SK-N-SH treated with all-trans-retinoic acid at 6 μM for 48 hours (cell line): ENCODE measurements around the gene CUBN.
A peak's percentile ranks its signal among the peaks of the same experiment; 100 is the strongest.

Experiments
- ATAC-seq: fragments of 200-7000 bp; cut with Tn5 transposase; 3 replicates; pipeline ENCODE4 v1.9.1; 2020; ENCODE audit warnings: mild to moderate bottlenecking, moderate library complexity
- ARNTL ChIP-seq: fragments of 450-650 bp; formaldehyde crosslinking; IDR thresholded peaks from 2 replicates; pipeline ENCODE4 v1.5.0; 2020; ENCODE audit warnings: low read depth, mild to moderate bottlenecking, moderate library complexity, borderline replicate concordance
- CREB5 ChIP-seq: fragments of 250-450 bp; sonication (Bioruptor Pico); IDR thresholded peaks from 2 replicates; pipeline ENCODE4 v1.5.1; 2020; ENCODE audit warnings: low read depth, mild to moderate bottlenecking, moderate library complexity
- CSDC2 ChIP-seq: fragments of 250-450 bp; sonication (Bioruptor Pico); IDR thresholded peaks from 2 replicates; pipeline ENCODE4 v1.5.0; 2020; ENCODE audit warnings: mild to moderate bottlenecking, moderate library complexity
- CSRNP3 ChIP-seq: fragments of 250-450 bp; sonication (Bioruptor Pico); IDR thresholded peaks from 2 replicates; pipeline ENCODE4 v1.5.1; 2021; ENCODE audit warnings: mild to moderate bottlenecking, moderate library complexity
- ESRRG ChIP-seq: fragments of 250-450 bp; sonication (Bioruptor Pico); IDR thresholded peaks from 2 replicates; pipeline ENCODE4 v1.6.1; 2021; ENCODE audit warnings: mild to moderate bottlenecking
- GLIS3 ChIP-seq: fragments of 250-450 bp; sonication (Bioruptor Pico); IDR thresholded peaks from 2 replicates; pipeline ENCODE4 v1.5.0; 2020; ENCODE audit warnings: mild to moderate bottlenecking, moderate library complexity
- ISL1 ChIP-seq: fragments of 250-450 bp; sonication (Bioruptor Pico); IDR thresholded peaks from 2 replicates; pipeline ENCODE4 v2.1.2; 2022; ENCODE audit warnings: mild to moderate bottlenecking, moderate library complexity
- OSR1 ChIP-seq: fragments of 250-450 bp; sonication (Bioruptor Pico); IDR thresholded peaks from 2 replicates; pipeline ENCODE4 v1.8.0; 2022; ENCODE audit warnings: moderate library complexity, mild to moderate bottlenecking, inconsistent platforms
- PATZ1 ChIP-seq: fragments of 250-450 bp; sonication (Bioruptor Pico); IDR thresholded peaks from 2 replicates; pipeline ENCODE4 v1.8.0; 2020; ENCODE audit warnings: mild to moderate bottlenecking, moderate library complexity, borderline replicate concordance
- POU6F1 ChIP-seq: fragments of 250-450 bp; sonication (Bioruptor Pico); IDR thresholded peaks from 2 replicates; pipeline ENCODE4 v1.8.0; 2021; ENCODE audit warnings: low read depth, mild to moderate bottlenecking, moderate library complexity, borderline replicate concordance
- PPARA ChIP-seq: fragments of 250-450 bp; sonication (Bioruptor Pico); IDR thresholded peaks from 2 replicates; pipeline ENCODE4 v1.5.0; 2020; ENCODE audit warnings: mild to moderate bottlenecking, borderline replicate concordance
- RARB ChIP-seq: fragments of 250-450 bp; sonication (Bioruptor Pico); IDR thresholded peaks from 2 replicates; pipeline ENCODE4 v1.8.0; 2021; ENCODE audit warnings: mild to moderate bottlenecking, moderate library complexity
- SNAI2 ChIP-seq: fragments of 250-450 bp; sonication (Bioruptor Pico); IDR thresholded peaks from 2 replicates; pipeline ENCODE4 v1.5.0; 2020; ENCODE audit warnings: mild to moderate bottlenecking, moderate library complexity
- TOX ChIP-seq: fragments of 250-450 bp; sonication (Bioruptor Pico); IDR thresholded peaks from 2 replicates; pipeline ENCODE4 v1.8.0; 2021; ENCODE audit warnings: mild to moderate bottlenecking, moderate library complexity, borderline replicate concordance
- TSHZ2 ChIP-seq: fragments of 250-450 bp; sonication (Bioruptor Pico); IDR thresholded peaks from 2 replicates; pipeline ENCODE4 v1.5.0; 2020; ENCODE audit warnings: mild to moderate bottlenecking, moderate library complexity
- ZC3H10 ChIP-seq: fragments of 250-450 bp; sonication (Bioruptor Pico); IDR thresholded peaks from 2 replicates; pipeline ENCODE4 v1.5.1; 2021; ENCODE audit warnings: mild to moderate bottlenecking, moderate library complexity
- ZFP3 ChIP-seq: fragments of 250-450 bp; sonication (Bioruptor Pico); IDR thresholded peaks from 2 replicates; pipeline ENCODE4 v1.5.0; 2020; ENCODE audit warnings: mild to moderate bottlenecking, moderate library complexity
- ZFP30 ChIP-seq: fragments of 450-650 bp; formaldehyde crosslinking; IDR thresholded peaks from 2 replicates; pipeline ENCODE4 v1.5.0; 2022; ENCODE audit warnings: mild to moderate bottlenecking, moderate library complexity
- ZNF565 ChIP-seq: fragments of 450-650 bp; formaldehyde crosslinking; conservative IDR thresholded peaks from 2 replicates; pipeline ENCODE4 v1.5.0; 2020; ENCODE audit warnings: low read depth, mild to moderate bottlenecking, moderate library complexity
- ZNF70 ChIP-seq: fragments of 450-650 bp; formaldehyde crosslinking; IDR thresholded peaks from 2 replicates; pipeline ENCODE4 v1.5.0; 2020; ENCODE audit warnings: mild to moderate bottlenecking, moderate library complexity
- ZNF8 ChIP-seq: fragments of 450-650 bp; formaldehyde crosslinking; IDR thresholded peaks from 2 replicates; pipeline ENCODE4 v1.5.0; 2020; ENCODE audit warnings: mild to moderate bottlenecking, moderate library complexity

CUBN gene

GRCh38 chr10:17129741-17130140 lies at the start of gene CUBN:
TSS of gene CUBN (minus strand) at chr10:17129811. CDS start at chr10:17129765, 46 bp downstream.
- ATAC-seq = no peak
- no peak for TF ChIP-seq ZFP3 (CRISPR knock-in tag)
- TF ChIP-seq PATZ1 (CRISPR knock-in tag) = no peak
- TF ChIP-seq, all 23 proteins: peak for 0

- TF ChIP-seq ISL1 (CRISPR knock-in tag) (peak; percentile 57; the same call in 1 of the 2 replicates), GLIS3 (CRISPR knock-in tag) (no peak), CREB5 (CRISPR knock-in tag) (peak; percentile 78; the same call in 1 of the 2 replicates)
- peak; percentile 79 for ATAC-seq
Measured at GRCh38 chr10:17179002-17179401, 49.4 kb upstream of the CUBN start.

GRCh38 chr10:17178006-17178405 lies 48.4 kb upstream of the CUBN start:
- no peak for ATAC-seq
- no peak for TF ChIP-seq GLIS3 (CRISPR knock-in tag)
- no peak for TF ChIP-seq CREB5 (CRISPR knock-in tag)
- no peak for TF ChIP-seq ZFP30
- no peak for TF ChIP-seq CSRNP3 (CRISPR knock-in tag)
- TF ChIP-seq ARNTL (CRISPR knock-in tag) = no peak
- no peak for TF ChIP-seq CSDC2
- TF ChIP-seq ESRRG (CRISPR knock-in tag) = no peak
- TF ChIP-seq TSHZ2 (CRISPR knock-in tag) = no peak
- no peak for TF ChIP-seq TOX (CRISPR knock-in tag)
- no peak for TF ChIP-seq ZNF565 (CRISPR knock-in tag)
- TF ChIP-seq ZNF8 (CRISPR knock-in tag) = no peak
- no peak for TF ChIP-seq SNAI2
- TF ChIP-seq OSR1 (CRISPR knock-in tag) = no peak
- TF ChIP-seq RARB (CRISPR knock-in tag) = no peak
- TF ChIP-seq ZNF70 (CRISPR knock-in tag) = no peak
- TF ChIP-seq, all 23 proteins: peak for 0

- ATAC-seq = no peak
- TF ChIP-seq POU6F1 (no peak), CREB5 (CRISPR knock-in tag) (no peak), ZFP3 (CRISPR knock-in tag) (no peak), PPARA (CRISPR knock-in tag) (no peak), TSHZ2 (CRISPR knock-in tag) (no peak), RARB (CRISPR knock-in tag) (no peak), CSDC2 (no peak), GLIS3 (CRISPR knock-in tag) (no peak), ZC3H10 (CRISPR knock-in tag) (no peak), SNAI2 (no peak)
Measured at GRCh38 chr10:17177014-17177413, 47.4 kb upstream of the CUBN start.
